CD4-positive, alpha-beta T cell treated with Interleukin-4 for 1 hour (primary cell): ENCODE data around the gene PLEKHM3.

Experiments used
- DNase-seq, 2 donors: peaks; one replicate each; pipeline ENCODE4 v3.0.0-alpha.2; 2020 to 2022

Gene PLEKHM3

GRCh38 chr2:207879536-207879935 lies 145.8 kb downstream of the PLEKHM3 start:
- DNase-seq = no peak

- DNase-seq = no peak
These were observed 148.3 kb downstream of the PLEKHM3 start for GRCh38 chr2:207876842-207877535.

- no peak for DNase-seq
These were observed 149.7 kb downstream of the PLEKHM3 start for GRCh38 chr2:207875473-207876212.

- no peak for DNase-seq
These were observed 151.5 kb downstream of the PLEKHM3 start for GRCh38 chr2:207873794-207874193.

- DNase-seq = no peak
These were observed 153.4 kb downstream of the PLEKHM3 start for GRCh38 chr2:207871911-207872310.

- no peak for DNase-seq
These were observed 153.8 kb downstream of the PLEKHM3 start for GRCh38 chr2:207871506-207871905.

GRCh38 chr2:207870814-207871213 lies 154.5 kb downstream of the PLEKHM3 start:
- no peak for DNase-seq

- no peak for DNase-seq
These were observed 155.2 kb downstream of the PLEKHM3 start for GRCh38 chr2:207869784-207870778.

- DNase-seq = no peak
These were observed 156.3 kb downstream of the PLEKHM3 start for GRCh38 chr2:207868855-207869596.

GRCh38 chr2:207867905-207868304 lies 157.4 kb downstream of the PLEKHM3 start:
- no peak for DNase-seq

GRCh38 chr2:207867056-207867455 lies 158.3 kb downstream of the PLEKHM3 start:
- no peak for DNase-seq

- no peak for DNase-seq
These were observed 160.1 kb downstream of the PLEKHM3 start for GRCh38 chr2:207865210-207865609.

GRCh38 chr2:207863345-207863744 lies 162.0 kb downstream of the PLEKHM3 start:
- DNase-seq = no peak

GRCh38 chr2:207861789-207862188 lies 163.5 kb downstream of the PLEKHM3 start:
- no peak for DNase-seq

- DNase-seq = no peak
These were observed 164.6 kb downstream of the PLEKHM3 start for GRCh38 chr2:207860685-207861084.

GRCh38 chr2:207855591-207855990 lies 169.7 kb downstream of the PLEKHM3 start:
- DNase-seq = no peak

GRCh38 chr2:207854484-207855440 lies 170.6 kb downstream of the PLEKHM3 start:
- no peak for DNase-seq

GRCh38 chr2:207852791-207853190 lies 172.5 kb downstream of the PLEKHM3 start:
- no peak for DNase-seq

- DNase-seq = no peak
These were observed 175.9 kb downstream of the PLEKHM3 start for GRCh38 chr2:207849443-207849842.

GRCh38 chr2:207848545-207848928 lies 176.8 kb downstream of the PLEKHM3 start:
- no peak for DNase-seq
